ENCODE measurements around the gene ZNF215.

GRCh38 chr11:6892400-6892799 is 33.8 kb upstream of the ZNF215 start, which contains the start of gene OR2D2:
- TF ChIP-seq GATA2 (IDR thresholded peaks at IDR 0.05; ENCODE audit: low read depth, low read length) (no peak), GATA3 (IDR thresholded peaks at IDR 0.05; ENCODE audit: low read depth, low read length) (no peak)

Data from SH-SY5Y (cell line).